ENCODE measurements around the gene NPBWR2. TPM values are rescaled to one million over a fixed set of nuclear protein-coding genes. Genes with fewer than 3 reads are reported as not detected.

NPBWR2 gene
- total RNA-seq, 4 donors from 2014 or later = not detected

- H3K36me3 ChIP-seq = no peaks in the 10 kb centered on the region
- no peak overlapping the region for H3K27ac ChIP-seq
- TF ChIP-seq CTCF (IDR thresholded peaks at IDR 0.05) = peak; percentile 58 to 66 (median 61)
- no peak for TF ChIP-seq EP300 (IDR thresholded peaks at IDR 0.05; ENCODE audit: low read depth)
- 67% methylated on average over 14 of the region's 14 CpGs; no CpG with 5 or more reads in 1 of the 2 donors for WGBS, 2 donors (ENCODE audit: low coverage in 1 of 2)
- H3K27me3 ChIP-seq = no peaks in the 10 kb centered on the region
- H3K4me1 ChIP-seq = peaks cover 0 to 4% (median under 1%) of the 10 kb centered on the region in 4 donors
- in situ Hi-C loops (cut with MboI; ENCODE audit: low pct_ligation_motif_present in 1 of 4, low pct_unique_long_range_greater_than_20kb in 1 of 4, low sequenced_read_pairs in 3 of 4) (no loop called here), intact Hi-C loops (cut with DNase I; ENCODE audit: low total_unique reads) (no loop called here)
- no peak for DNase-seq
- H3K4me3 ChIP-seq = no peak overlapping the region
- H3K9me3 ChIP-seq = no peaks in the 10 kb centered on the region
These were observed 37.6 kb downstream of the NPBWR2 start for GRCh38 chr20:64069614-64070243.

DNA sequence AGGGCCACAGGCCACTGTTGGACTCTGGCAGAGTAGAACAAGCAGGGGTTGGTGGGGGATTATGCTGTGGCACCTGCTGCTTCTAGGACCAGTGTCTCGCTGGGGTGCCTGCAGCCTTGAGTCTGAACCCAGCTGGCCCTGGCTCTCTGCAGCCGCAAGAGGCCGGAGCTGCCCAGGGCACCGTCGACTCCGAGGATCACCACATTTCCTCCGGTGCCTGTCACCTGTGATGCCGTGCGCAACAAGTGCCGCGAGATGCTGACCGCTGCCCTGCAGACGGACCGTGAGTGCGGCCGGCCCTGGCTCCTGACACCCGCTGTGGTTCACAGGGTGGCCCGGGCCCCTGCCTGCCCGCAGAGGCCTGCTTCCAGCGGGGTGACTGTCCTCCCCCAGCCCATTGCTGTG, 38.2 kb downstream of the NPBWR2 start:
- WGBS, 2 donors (ENCODE audit: low coverage in 1 of 2) = 86% methylated on average over 13 of the region's 20 CpGs; no CpG with 5 or more reads in 1 of the 2 donors
- H3K27ac ChIP-seq = no peak overlapping the region
- no peak for DNase-seq
- peaks cover 1% of the 10 kb centered on the region for H3K27me3 ChIP-seq
- in situ Hi-C loops (cut with MboI; ENCODE audit: low pct_ligation_motif_present in 1 of 4, low pct_unique_long_range_greater_than_20kb in 1 of 4, low sequenced_read_pairs in 3 of 4) (no loop called here), intact Hi-C loops (cut with DNase I; ENCODE audit: low total_unique reads) (no loop called here)
- no peaks in the 10 kb centered on the region for H3K36me3 ChIP-seq
- no peaks in the 10 kb centered on the region for H3K9me3 ChIP-seq
- H3K4me1 ChIP-seq = peaks cover 3 to 8% (median 6%) of the 10 kb centered on the region in 4 donors
- H3K4me3 ChIP-seq = no peak overlapping the region
- no peak for TF ChIP-seq POLR2AphosphoS5 (IDR thresholded peaks at IDR 0.05)
- no peak for TF ChIP-seq CTCF (IDR thresholded peaks at IDR 0.05)
- no peak for TF ChIP-seq EP300 (IDR thresholded peaks at IDR 0.05; ENCODE audit: low read depth)
- no peak for TF ChIP-seq POLR2A (IDR thresholded peaks at IDR 0.05)

GRCh38 chr20:64068386-64069208, 38.8 kb downstream of the NPBWR2 start:
- TF ChIP-seq POLR2A (IDR thresholded peaks at IDR 0.05) (no peak), EP300 (IDR thresholded peaks at IDR 0.05; ENCODE audit: low read depth) (no peak), POLR2AphosphoS5 (IDR thresholded peaks at IDR 0.05) (no peak), CTCF (IDR thresholded peaks at IDR 0.05) (no peak)
- H3K27ac ChIP-seq = no peak overlapping the region
- no peaks in the 10 kb centered on the region for H3K36me3 ChIP-seq
- WGBS, 2 donors (ENCODE audit: low coverage in 1 of 2) = 77% methylated on average over 7 of the region's 12 CpGs; no CpG with 5 or more reads in 1 of the 2 donors
- peaks cover 4% of the 10 kb centered on the region for H3K27me3 ChIP-seq
- intact Hi-C loops (cut with DNase I; ENCODE audit: low total_unique reads) (no loop called here), in situ Hi-C loops (cut with MboI; ENCODE audit: low pct_ligation_motif_present in 1 of 4, low pct_unique_long_range_greater_than_20kb in 1 of 4, low sequenced_read_pairs in 3 of 4) (no loop called here)
- peaks cover 9 to 15% (median 12%) of the 10 kb centered on the region in 4 donors for H3K4me1 ChIP-seq
- no peaks in the 10 kb centered on the region for H3K9me3 ChIP-seq
- no peak overlapping the region for H3K4me3 ChIP-seq
- DNase-seq = no peak

DNA sequence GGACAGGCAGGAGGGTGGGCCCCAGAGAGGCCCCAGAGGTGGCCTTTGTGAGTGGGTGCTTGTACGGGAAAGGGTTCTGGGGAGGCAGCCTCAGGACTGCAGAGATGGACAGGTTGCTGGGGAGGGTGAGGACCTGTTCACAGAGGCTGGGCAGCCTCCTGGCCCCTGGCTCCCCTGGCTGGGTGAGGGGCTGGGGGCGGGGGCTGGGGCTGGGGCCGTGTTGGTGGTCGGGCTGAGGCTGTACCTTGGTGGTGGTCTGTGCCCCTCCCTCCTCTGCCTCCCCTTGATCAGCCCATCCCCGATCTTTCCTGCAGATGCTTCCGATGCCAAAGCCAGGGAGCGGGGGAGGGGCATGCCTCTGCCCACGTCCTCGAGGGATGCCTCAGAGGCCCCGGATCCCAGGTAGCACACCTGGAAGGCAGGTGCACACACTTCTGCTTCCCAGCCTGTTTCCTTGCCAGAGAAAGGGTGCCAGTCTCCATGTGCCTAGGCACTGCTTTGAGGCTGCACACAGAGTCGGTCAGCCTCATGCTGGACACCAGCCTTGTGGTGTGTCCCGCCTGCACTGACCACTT, 39.5 kb downstream of the NPBWR2 start:
- no peak overlapping the region for H3K27ac ChIP-seq
- H3K4me3 ChIP-seq = no peak overlapping the region
- WGBS, 2 donors (ENCODE audit: low coverage in 1 of 2) = 75% methylated on average over 11 of the region's 12 CpGs; no CpG with 5 or more reads in 1 of the 2 donors
- H3K36me3 ChIP-seq = no peaks in the 10 kb centered on the region
- H3K9me3 ChIP-seq = no peaks in the 10 kb centered on the region
- no peak for DNase-seq
- H3K4me1 ChIP-seq = peaks cover 9 to 19% (median 15%) of the 10 kb centered on the region in 4 donors
- in situ Hi-C loops (cut with MboI; ENCODE audit: low pct_ligation_motif_present in 1 of 4, low pct_unique_long_range_greater_than_20kb in 1 of 4, low sequenced_read_pairs in 3 of 4) (no loop called here), intact Hi-C loops (cut with DNase I; ENCODE audit: low total_unique reads) (no loop called here)
- peaks cover 4% of the 10 kb centered on the region for H3K27me3 ChIP-seq
- TF ChIP-seq POLR2AphosphoS5 (IDR thresholded peaks at IDR 0.05) (no peak), POLR2A (IDR thresholded peaks at IDR 0.05) (no peak), CTCF (IDR thresholded peaks at IDR 0.05) (no peak), EP300 (IDR thresholded peaks at IDR 0.05; ENCODE audit: low read depth) (no peak)

Measured in transverse colon (tissue), 4 donors.